H1 (cell line): ENCODE results near the gene TPM2. TPM values are rescaled to one million over a fixed set of nuclear protein-coding genes. Genes with fewer than 3 reads are reported as not detected.

Experiments
- CTCF ChIA-PET: fragments of 300-600 bp; sonication (Branson Sonifier 250); formaldehyde crosslinking; loops from one replicate; lab custom pipeline; 2021; ENCODE audit not compliant: partially characterized antibody; lab: Charles Lee
- POLR2A ChIA-PET: fragments of 300-600 bp; sonication (Branson Sonifier 250); formaldehyde crosslinking; loops from one replicate; lab custom pipeline; 2021; ENCODE audit warnings: inconsistent platforms; ENCODE audit not compliant: partially characterized antibody; lab: Charles Lee
- DNase-seq, 2 experiments: peaks; one replicate each; pipeline versions ENCODE4 v3.0.0 to v3.0.0-alpha.2; 2010 to 2022; ENCODE audit warnings: low spot score in 2 of 2, low read depth in 1 of 2, mixed read lengths in 1 of 2
- FAIRE-seq: peaks from 2 replicates; lab custom pipeline; 2011; peaks lifted over from hg19 to GRCh38; lab: Jason Lieb, UNC
- H2AFZ ChIP-seq: 2 replicates; pipeline ENCODE4 v1.8.1; 2012; ENCODE audit warnings: low read length, inconsistent platforms
- H2AK5ac ChIP-seq: 2 replicates; pipeline ENCODE4 v1.6.1; 2013; ENCODE audit warnings: low read depth, low read length
- H2BK120ac ChIP-seq: replicated peaks from 2 replicates; pipeline ENCODE3; 2013; ENCODE audit warnings: low read depth, low read length, inconsistent platforms
- H2BK12ac ChIP-seq: 2 replicates; pipeline ENCODE4 v1.6.1; 2013; ENCODE audit warnings: low read depth, low read length
- H2BK15ac ChIP-seq: 2 replicates; pipeline ENCODE4 v1.6.1; 2013; ENCODE audit warnings: low read length
- H2BK20ac ChIP-seq: 2 replicates; pipeline ENCODE4 v1.6.1; 2013; ENCODE audit warnings: low read length
- H2BK5ac ChIP-seq: 2 replicates; pipeline ENCODE4 v1.6.1; 2013; ENCODE audit warnings: low read depth, low read length
- H3K14ac ChIP-seq: 2 replicates; pipeline ENCODE4 v1.6.1; 2013; ENCODE audit warnings: inconsistent platforms; ENCODE audit not compliant: insufficient read length
- H3K18ac ChIP-seq: 2 replicates; pipeline ENCODE4 v1.6.1; 2013; ENCODE audit warnings: low read length; ENCODE audit errors: extremely low read depth
- H3K23ac ChIP-seq: 2 replicates; pipeline ENCODE4 v1.6.1; 2013; ENCODE audit warnings: inconsistent platforms; ENCODE audit not compliant: insufficient read length
- H3K23me2 ChIP-seq: 2 replicates; pipeline ENCODE4 v1.6.1; 2013; ENCODE audit warnings: low read depth, low read length
- H3K27ac ChIP-seq: 2 replicates; pipeline ENCODE4 v1.6.1; 2011; ENCODE audit warnings: low read depth, low read length, inconsistent platforms
- H3K27me3 ChIP-seq, 4 experiments: replicated peaks in 1 of 4; 1 replicate in 1 of 4; 2 replicates in 3 of 4; pipeline versions ENCODE4 v1.6.1 to v1.8.1; 2011 to 2013; ENCODE audit warnings: low read length in 3 of 4, mild to moderate bottlenecking in 3 of 4, inconsistent platforms in 2 of 4, mixed read lengths in 2 of 4, moderate library complexity in 1 of 4; ENCODE audit not compliant: control insufficient read depth in 3 of 4, insufficient read depth in 3 of 4; ENCODE audit errors: extremely low read depth in 1 of 4
- H3K36me3 ChIP-seq, 4 experiments: 2 replicates each; pipeline versions ENCODE4 v1.6.1 to v1.8.1; 2011 to 2013; ENCODE audit warnings: mild to moderate bottlenecking in 4 of 4, low read length in 3 of 4, moderate library complexity in 2 of 4, control low read depth in 1 of 4, inconsistent platforms in 1 of 4; ENCODE audit not compliant: insufficient read depth in 4 of 4, control insufficient read depth in 2 of 4
- H3K4ac ChIP-seq: replicated peaks from 2 replicates; pipeline ENCODE3; 2013; ENCODE audit warnings: low read length, low read depth, mixed read lengths, inconsistent platforms; ENCODE audit not compliant: insufficient read length
- H3K4me1 ChIP-seq, 4 experiments: replicated peaks in 1 of 4; 1 replicate in 1 of 4; 2 replicates in 3 of 4; pipeline versions ENCODE4 v1.6.1 to v1.8.1; 2011 to 2013; ENCODE audit warnings: low read length in 3 of 4, inconsistent platforms in 2 of 4, mixed read lengths in 1 of 4; ENCODE audit not compliant: insufficient read depth in 4 of 4, control insufficient read depth in 3 of 4
- H3K4me2 ChIP-seq, 2 experiments: 2 replicates each; pipeline versions ENCODE4 v1.6.1 to v1.8.1; 2011 to 2013; ENCODE audit warnings: low read depth in 2 of 2, low read length in 2 of 2, control low read depth in 1 of 2, inconsistent platforms in 1 of 2, mild to moderate bottlenecking in 1 of 2; ENCODE audit not compliant: insufficient read depth in 1 of 2
- H3K4me3 ChIP-seq, 4 experiments: fragments of 200-600, 300-600 bp in 1 of 4; sonication (generic), shearing (Covaris generic), sonication (Bioruptor Twin) in 1 of 4; 2 replicates each; pipeline versions ENCODE4 v1.5.1 to v1.8.1; 2011 to 2016; ENCODE audit warnings: low read length in 4 of 4, low read depth in 3 of 4, control low read depth in 2 of 4, inconsistent platforms in 2 of 4, mild to moderate bottlenecking in 2 of 4, mixed read lengths in 1 of 4, moderate library complexity in 1 of 4; ENCODE audit not compliant: insufficient read depth in 2 of 4; ENCODE audit errors: extremely low read depth in 1 of 4
- H3K56ac ChIP-seq: replicated peaks from 2 replicates; pipeline ENCODE3; 2013; ENCODE audit warnings: low read depth, mild to moderate bottlenecking, mixed read lengths, low read length, inconsistent platforms; ENCODE audit not compliant: insufficient read length
- H3K79me1 ChIP-seq: 2 replicates; pipeline ENCODE4 v1.6.1; 2013; ENCODE audit warnings: low read depth, low read length, control low read depth
- H3K79me2 ChIP-seq, 2 experiments: 2 replicates each; pipeline versions ENCODE4 v1.6.1 to v1.8.1; 2012 to 2013; ENCODE audit warnings: low read length in 2 of 2, mild to moderate bottlenecking in 2 of 2, inconsistent platforms in 1 of 2; ENCODE audit not compliant: insufficient read depth in 2 of 2, control insufficient read depth in 1 of 2
- H3K9ac ChIP-seq, 4 experiments: replicated peaks in 1 of 4; 1 replicate in 1 of 4; 2 replicates in 3 of 4; pipeline versions ENCODE4 v1.6.1 to v1.8.1; 2011 to 2013; ENCODE audit warnings: low read depth in 3 of 4, low read length in 3 of 4, control low read depth in 2 of 4, mild to moderate bottlenecking in 2 of 4, moderate library complexity in 2 of 4, inconsistent platforms in 1 of 4; ENCODE audit errors: extremely low read depth in 1 of 4
- H3K9me3 ChIP-seq, 2 experiments: 2 replicates each; pipeline versions ENCODE4 v1.6.1 to v1.8.1; 2012 to 2013; ENCODE audit warnings: mild to moderate bottlenecking in 2 of 2, moderate library complexity in 2 of 2, control low read depth in 1 of 2, inconsistent platforms in 1 of 2, low read depth in 1 of 2, low read length in 1 of 2, mixed read lengths in 1 of 2; ENCODE audit not compliant: insufficient read depth in 2 of 2
- H4K20me1 ChIP-seq, 2 experiments: replicated peaks in 1 of 2; 2 replicates each; pipeline versions ENCODE3 to v1.8.1; 2011 to 2013; ENCODE audit warnings: inconsistent platforms in 2 of 2, low read length in 2 of 2, mild to moderate bottlenecking in 1 of 2; ENCODE audit not compliant: insufficient read depth in 2 of 2, control insufficient read depth in 1 of 2
- H4K5ac ChIP-seq: 2 replicates; pipeline ENCODE4 v1.6.1; 2013; ENCODE audit warnings: low read length, low read depth, mixed read lengths, inconsistent platforms; ENCODE audit not compliant: insufficient read length
- H4K8ac ChIP-seq: 2 replicates; pipeline ENCODE4 v1.8.0; 2013; ENCODE audit warnings: mild to moderate bottlenecking, moderate library complexity, low read length, inconsistent platforms; ENCODE audit not compliant: insufficient read depth; ENCODE audit errors: extremely low read depth
- H4K91ac ChIP-seq: replicated peaks from 2 replicates; pipeline ENCODE3; 2013; ENCODE audit warnings: low read length, mixed read lengths, inconsistent platforms; ENCODE audit not compliant: insufficient read length
- BRCA1 ChIP-seq: IDR thresholded peaks from 2 replicates; pipeline ENCODE4 v1.6.1; 2012; ENCODE audit warnings: low read depth, low read length, improper control_type of control experiment
- CBX5 ChIP-seq: fragments of 300-800, 300-1000 bp; sonication (generic); IDR thresholded peaks from 2 replicates; pipeline ENCODE4 v1.7.1; 2016; ENCODE audit warnings: antibody characterized with exemption, low read length, low read depth
- CBX8 ChIP-seq: fragments of 300-800, 300-1000 bp; sonication (generic); IDR thresholded peaks from 2 replicates; pipeline ENCODE4 v1.7.1; 2016; ENCODE audit warnings: low read depth, low read length, borderline replicate concordance
- EZH2 ChIP-seq: fragments of 200-600 bp; sonication (generic); IDR thresholded peaks from 2 replicates; pipeline ENCODE4 v1.7.1; 2012; ENCODE audit warnings: low read depth, mild to moderate bottlenecking, moderate library complexity, low read length, inconsistent platforms; ENCODE audit not compliant: severe bottlenecking
- HDAC6 ChIP-seq: IDR thresholded peaks from one replicate; pipeline ENCODE4 v1.7.1; 2012; ENCODE audit warnings: low read depth, mild to moderate bottlenecking, inconsistent platforms, low read length, moderate library complexity
- KDM4A ChIP-seq: IDR thresholded peaks from one replicate; pipeline ENCODE4 v1.7.1; 2012; ENCODE audit warnings: low read depth, mild to moderate bottlenecking, moderate library complexity, low read length, inconsistent platforms; ENCODE audit not compliant: severe bottlenecking
- MAFK ChIP-seq: IDR thresholded peaks from 2 replicates; pipeline ENCODE4 v1.6.1; 2012; ENCODE audit warnings: low read depth, mild to moderate bottlenecking, improper control_type of control experiment, low read length
- POLR2A ChIP-seq, 2 experiments: IDR thresholded peaks; 1 replicate in 1 of 2; 2 replicates in 1 of 2; pipeline ENCODE4 v1.6.1; 2011; ENCODE audit warnings: low read depth in 2 of 2, low read length in 2 of 2, mild to moderate bottlenecking in 2 of 2; ENCODE audit errors: control extremely low read depth in 1 of 2
- POLR2AphosphoS5 ChIP-seq: IDR thresholded peaks from 2 replicates; pipeline ENCODE4 v1.6.1; 2011; ENCODE audit warnings: low read depth, low read length
- SP1 ChIP-seq: IDR thresholded peaks from 2 replicates; pipeline ENCODE4 v1.6.1; 2011; ENCODE audit warnings: low read depth, low read length
- SP4 ChIP-seq: IDR thresholded peaks from 2 replicates; pipeline ENCODE4 v1.6.1; 2012; ENCODE audit warnings: low read length, inconsistent platforms
- WGBS, 2 experiments: shearing (Covaris generic) in 1 of 2; methylation state at CpG; one replicate each; pipeline versions ENCODE4 v1.1.6 to v1.1.7; 2013 to 2015; ENCODE audit warnings: low lambda C conversion rate in 2 of 2, mixed read lengths in 2 of 2, inconsistent platforms in 1 of 2, low coverage in 1 of 2, missing lambda C conversion rate in 1 of 2; ENCODE audit not compliant: insufficient replicate concordance in 2 of 2, insufficient coverage in 1 of 2, insufficient read length in 1 of 2; ENCODE audit errors: extremely low coverage in 1 of 2, missing lambda C conversion rate in 1 of 2; 5-methylcytosine and 5-hydroxymethylcytosine counted together
- polyA plus RNA-seq, 7 experiments: library from polyadenylated mRNA; depleted of rRNA in 3 of 7; stranded (reverse) in 5 of 7; unstranded in 2 of 7; fragments of >200 nt in 5 of 7; fragments of 200-250 nt in 2 of 7; gene quantifications; 1 replicate in 5 of 7; 2 replicates in 1 of 7; 4 replicates in 1 of 7; pipeline versions ENCODE4 v1.2.1 to v1.2.3, GENCODE V29; 2011 to 2013; ENCODE audit warnings: missing spikeins in 2 of 7, mixed read lengths in 2 of 7
- total RNA-seq: library from RNA; stranded (reverse); fragmentation: NEBNext Ultra II Directional; extraction: Animal tissue kit (Norgen Biotek cat#: 25700); gene quantifications from 2 replicates; pipeline ENCODE4 v1.2.1, GENCODE V29; 2021
- TF ChIP-seq, protein P1 (sequence below): IDR thresholded peaks from 2 replicates; pipeline ENCODE4 v1.6.1; 2011; ENCODE audit warnings: low read length, improper control_type of control experiment

Gene TPM2
- total and polyA plus RNA-seq, 2 of the 8 experiments (the other 6 are each of a cell fraction or from before 2014, with no cell fraction given), result 62.5 to 181 TPM

DNA sequence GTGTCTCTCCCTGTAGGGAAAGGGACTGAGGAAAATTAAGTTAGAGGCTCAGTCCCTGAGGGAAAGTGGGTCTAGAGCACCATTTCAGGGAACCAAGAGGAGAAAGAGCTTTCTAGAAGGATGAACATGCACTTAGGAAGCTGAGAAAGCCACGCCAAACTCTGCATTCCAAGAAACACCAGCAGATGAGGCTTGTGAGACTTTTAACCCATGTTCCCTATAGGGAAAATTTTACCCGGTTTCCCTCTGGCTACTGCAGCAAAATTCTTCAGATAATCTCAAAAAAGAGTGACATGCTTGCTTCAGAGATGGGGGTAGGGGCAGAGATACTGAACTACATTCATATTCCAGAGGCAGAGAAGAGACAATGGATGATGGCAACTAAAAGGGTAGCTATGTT lies 33.7 kb upstream of the TPM2 start:
- ChIA-PET CTCF (interaction anchor here (1.0 to 16.0 kb wide), 4 partner anchors 8 to 76 kb away, joined by 3 to 198 read pairs (median 50); no protein-coding TSS in a partner anchor), POLR2A (interaction anchor here (11.1 kb wide), 1 partner anchor 29 kb away, joined by 158 read pairs; the partner anchor contains the start of gene TPM2)
- H3K56ac ChIP-seq, result no peak overlapping the region
- H2BK20ac ChIP-seq, result no peak overlapping the region
- no peak overlapping the region for H4K5ac ChIP-seq
- no peak overlapping the region for H2BK15ac ChIP-seq
- H3K27me3 ChIP-seq, result no peaks in the 10 kb centered on the region
- DNase-seq (no peak), FAIRE-seq (no peak)
- no peak overlapping the region for H2BK120ac ChIP-seq
- peaks cover 4% of the 10 kb centered on the region for H3K79me1 ChIP-seq
- peaks cover 18 to 57% (median 44%) of the 10 kb centered on the region in 4 experiments for H3K36me3 ChIP-seq
- no peak overlapping the region for H3K4me2 ChIP-seq
- no peak overlapping the region for H3K4ac ChIP-seq
- no peak overlapping the region for H4K8ac ChIP-seq
- WGBS, 2 experiments, result 87% methylated on average over 2 of the region's 2 CpGs; no CpG with 5 or more reads in 1 of the 2 experiments
- H3K4me1 ChIP-seq, result peaks cover 3 to 17% (median 15%) of the 10 kb centered on the region in 4 experiments
- H2AK5ac ChIP-seq, result no peak overlapping the region
- H3K9me3 ChIP-seq, result no peaks in the 10 kb centered on the region; a peak in 1 of 4 replicates
- H2AFZ ChIP-seq, result no peak overlapping the region
- no peak overlapping the region for H3K9ac ChIP-seq
- H3K23me2 ChIP-seq, result no peaks in the 10 kb centered on the region
- H3K27ac ChIP-seq, result no peak overlapping the region
- H3K14ac ChIP-seq, result no peak overlapping the region
- H2BK12ac ChIP-seq, result no peak overlapping the region
- peaks cover 0 to 2% of the 10 kb centered on the region in 2 experiments for H4K20me1 ChIP-seq
- no peak overlapping the region for H3K4me3 ChIP-seq
- H3K79me2 ChIP-seq, result peaks cover 2 to 23% of the 10 kb centered on the region in 2 experiments; a peak in 3 of 4 replicates
- H3K23ac ChIP-seq, result no peak overlapping the region
- H3K18ac ChIP-seq, result no peak overlapping the region
- no peak overlapping the region for H4K91ac ChIP-seq
- no peak overlapping the region for H2BK5ac ChIP-seq
- no peak for TF ChIP-seq SP4
- TF ChIP-seq BRCA1, result no peak
- TF ChIP-seq KDM4A, result no peak
- no peak for TF ChIP-seq EZH2
- no peak for TF ChIP-seq POLR2AphosphoS5
- no peak for TF ChIP-seq HDAC6
- no peak for TF ChIP-seq SP1
- TF ChIP-seq CBX5, result no peak
- TF ChIP-seq POLR2A (IDR thresholded peaks at IDR 0.05; ENCODE audit: control extremely low read depth in 1 of 2, low read depth in 2 of 2, low read length in 2 of 2), result no peak
- no peak for TF ChIP-seq CBX8
- TF ChIP-seq, protein P1, sequence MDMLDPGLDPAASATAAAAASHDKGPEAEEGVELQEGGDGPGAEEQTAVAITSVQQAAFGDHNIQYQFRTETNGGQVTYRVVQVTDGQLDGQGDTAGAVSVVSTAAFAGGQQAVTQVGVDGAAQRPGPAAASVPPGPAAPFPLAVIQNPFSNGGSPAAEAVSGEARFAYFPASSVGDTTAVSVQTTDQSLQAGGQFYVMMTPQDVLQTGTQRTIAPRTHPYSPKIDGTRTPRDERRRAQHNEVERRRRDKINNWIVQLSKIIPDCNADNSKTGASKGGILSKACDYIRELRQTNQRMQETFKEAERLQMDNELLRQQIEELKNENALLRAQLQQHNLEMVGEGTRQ, result no peak
- no peak for TF ChIP-seq MAFK
